KMS-11 (cell line): ENCODE results near the gene CXCL14.
A peak's percentile ranks its signal among the peaks of the same experiment; 100 is the strongest.

ENCODE experiments used
- H2AFZ ChIP-seq: fragments of 200-600 bp; sonication (generic); 2 replicates; pipeline ENCODE4 v1.6.1; 2016; ENCODE audit warnings: antibody characterized with exemption, mixed run types, low read depth
- H3K27ac ChIP-seq: fragments of 200-600 bp; sonication (generic); 2 replicates; pipeline ENCODE4 v1.6.1; 2016; ENCODE audit warnings: mild to moderate bottlenecking, mixed run types
- H3K27me3 ChIP-seq: fragments of 200-600 bp; sonication (generic); 2 replicates; pipeline ENCODE4 v1.6.1; 2017; ENCODE audit warnings: mild to moderate bottlenecking, low read depth, mixed run types, moderate library complexity; ENCODE audit not compliant: insufficient read depth
- H3K36me3 ChIP-seq: fragments of 200-600 bp; sonication (generic); 2 replicates; pipeline ENCODE4 v1.6.1; 2017; ENCODE audit warnings: mild to moderate bottlenecking, mixed run types; ENCODE audit not compliant: insufficient read depth
- H3K4me1 ChIP-seq: fragments of 200-600 bp; sonication (generic); 2 replicates; pipeline ENCODE4 v1.6.1; 2016; ENCODE audit warnings: mild to moderate bottlenecking, low read depth, mixed run types; ENCODE audit not compliant: poor library complexity, severe bottlenecking
- H3K4me2 ChIP-seq: fragments of 200-600 bp; sonication (generic); 2 replicates; pipeline ENCODE4 v1.7.0; 2016; ENCODE audit warnings: mild to moderate bottlenecking, mixed run types
- H3K4me3 ChIP-seq: fragments of 200-600 bp; sonication (generic); IDR thresholded peaks from 2 replicates; pipeline ENCODE4 v1.6.1; 2017; ENCODE audit warnings: low read depth, low read length, mixed read lengths; ENCODE audit not compliant: insufficient read depth
- H3K79me2 ChIP-seq: fragments of 200-600 bp; sonication (generic); 2 replicates; pipeline ENCODE4 v1.6.1; 2016; ENCODE audit warnings: low read depth, mixed run types; ENCODE audit not compliant: insufficient read depth
- H3K9ac ChIP-seq: fragments of 200-600 bp; sonication (generic); 2 replicates; pipeline ENCODE4 v1.6.1; 2016; ENCODE audit warnings: mild to moderate bottlenecking, mixed run types
- H4K20me1 ChIP-seq: fragments of 200-600 bp; sonication (generic); 2 replicates; pipeline ENCODE4 v1.6.1; 2016; ENCODE audit warnings: mild to moderate bottlenecking, mixed run types; ENCODE audit not compliant: insufficient read depth
- CTCF ChIP-seq: fragments of 200-600 bp; sonication (generic); conservative IDR thresholded peaks from 2 replicates; pipeline ENCODE4 v1.6.1; 2017; ENCODE audit warnings: low read depth, mild to moderate bottlenecking, antibody characterized with exemption, low read length, moderate library complexity, mixed read lengths

CXCL14 gene

GRCh38 chr5:135560858-135561257, 17.9 kb downstream of the CXCL14 start:
- no peaks in the 10 kb centered on the region for H3K79me2 ChIP-seq
- no peak overlapping the region for H3K27ac ChIP-seq
- peak overlapping the region; percentile 25; the same call in 1 of the 2 replicates for H3K4me2 ChIP-seq
- H3K9ac ChIP-seq: no peak overlapping the region
- no peaks in the 10 kb centered on the region for H3K27me3 ChIP-seq
- H3K36me3 ChIP-seq: no peaks in the 10 kb centered on the region
- peak; percentile 84 for TF ChIP-seq CTCF
- peaks cover 17% of the 10 kb centered on the region for H3K4me1 ChIP-seq
- no peaks in the 10 kb centered on the region for H4K20me1 ChIP-seq
- peak overlapping the region; percentile 88 for H2AFZ ChIP-seq
- no peak overlapping the region for H3K4me3 ChIP-seq

- no peak overlapping the region for H2AFZ ChIP-seq
- H3K4me1 ChIP-seq: peaks cover 17% of the 10 kb centered on the region
Measured at GRCh38 chr5:135559354-135559753, 19.4 kb downstream of the CXCL14 start.

GRCh38 chr5:135557076-135557838, 21.5 kb downstream of the CXCL14 start:
- TF ChIP-seq CTCF: no peak

More at GRCh38 chr5:135559354-135559753, 19.4 kb downstream of the CXCL14 start:
- no peak overlapping the region for H3K27ac ChIP-seq
- H3K4me2 ChIP-seq: no peak overlapping the region
- no peak overlapping the region for H3K9ac ChIP-seq
- H3K79me2 ChIP-seq: no peaks in the 10 kb centered on the region
- no peak overlapping the region for H3K4me3 ChIP-seq
- no peaks in the 10 kb centered on the region for H3K27me3 ChIP-seq
- H4K20me1 ChIP-seq: no peaks in the 10 kb centered on the region
- no peak for TF ChIP-seq CTCF
- no peaks in the 10 kb centered on the region for H3K36me3 ChIP-seq

GRCh38 chr5:135556620-135557019, 22.2 kb downstream of the CXCL14 start:
- TF ChIP-seq CTCF: no peak

More at GRCh38 chr5:135557076-135557838, 21.5 kb downstream of the CXCL14 start:
- no peaks in the 10 kb centered on the region for H3K36me3 ChIP-seq
- H3K4me3 ChIP-seq: no peak overlapping the region
- H3K27me3 ChIP-seq: no peaks in the 10 kb centered on the region
- H3K4me1 ChIP-seq: peaks cover 17% of the 10 kb centered on the region
- H4K20me1 ChIP-seq: no peaks in the 10 kb centered on the region
- no peak overlapping the region for H2AFZ ChIP-seq
- no peak overlapping the region for H3K4me2 ChIP-seq
- H3K9ac ChIP-seq: no peak overlapping the region
- no peak overlapping the region for H3K27ac ChIP-seq
- no peaks in the 10 kb centered on the region for H3K79me2 ChIP-seq

More at GRCh38 chr5:135556620-135557019, 22.2 kb downstream of the CXCL14 start:
- Histone ChIP-seq H3K4me2 (no peak overlapping the region), H3K36me3 (no peaks in the 10 kb centered on the region), H3K79me2 (no peaks in the 10 kb centered on the region), H2AFZ (no peak overlapping the region), H3K27ac (no peak overlapping the region), H4K20me1 (no peaks in the 10 kb centered on the region), H3K27me3 (no peaks in the 10 kb centered on the region), H3K4me1 (peaks cover 17% of the 10 kb centered on the region), H3K4me3 (no peak overlapping the region), H3K9ac (no peak overlapping the region)
